Gastroesophageal sphincter (tissue), 4 donors: Measurements from ENCODE around the gene PRKN. TPM values are rescaled to one million over a fixed set of nuclear protein-coding genes. Genes with fewer than 3 reads are reported as not detected.
"Not testable (repeated sequence)": the region's sequence is repeated elsewhere in the genome, so short reads cannot be mapped to it uniquely, and the experiment has no call there.

ENCODE experiments used
- ATAC-seq: fragments of 150-250 bp; one replicate; pipeline ENCODE4 v1.9.1; 2016; ENCODE audit warnings: mild to moderate bottlenecking, moderate library complexity
- H3K27ac ChIP-seq, 4 donors: fragments of 200-600 bp; sonication (generic) in 3 of 4; 1 replicate in 3 of 4; 2 replicates in 1 of 4; pipeline ENCODE4 v1.5.1; 2016 to 2019
- H3K27me3 ChIP-seq: fragments of 200-600 bp; sonication (generic); one replicate; pipeline ENCODE4 v1.5.1; 2019
- H3K36me3 ChIP-seq, 2 donors: fragments of 200-600 bp; sonication (generic); one replicate each; pipeline ENCODE4 v1.5.1; 2019; ENCODE audit warnings: control low read depth in 1 of 2
- H3K4me1 ChIP-seq, 3 donors: fragments of 200-600 bp; sonication (generic); 1 replicate in 2 of 3; 2 replicates in 1 of 3; pipeline ENCODE4 v1.5.1; 2016 to 2019; ENCODE audit warnings: control low read depth in 2 of 3
- H3K4me3 ChIP-seq, 2 donors: fragments of 200-600 bp; sonication (generic); one replicate each; pipeline ENCODE4 v1.5.1; 2019; ENCODE audit warnings: mild to moderate bottlenecking in 1 of 2, moderate library complexity in 1 of 2
- H3K9me3 ChIP-seq, 3 donors: fragments of 200-600 bp; sonication (generic); one replicate each; pipeline ENCODE4 v1.5.1; 2017 to 2019; ENCODE audit warnings: control low read depth in 2 of 3
- CTCF ChIP-seq, 4 experiments: fragments of 200-600 bp in 2 of 4; fragments of 450-650 bp in 2 of 4; sonication (generic) in 1 of 4; IDR thresholded peaks; one replicate each; pipeline ENCODE4 v1.5.1; 2017 to 2019; ENCODE audit warnings: antibody characterized with exemption in 4 of 4, mild to moderate bottlenecking in 2 of 4, moderate library complexity in 2 of 4
- EP300 ChIP-seq: sonication (generic); formaldehyde crosslinking; IDR thresholded peaks from one replicate; pipeline ENCODE4 v1.6.1; 2017; ENCODE audit warnings: antibody characterized with exemption, mild to moderate bottlenecking
- POLR2A ChIP-seq, 2 donors: fragments of 450-650 bp; IDR thresholded peaks; one replicate each; pipeline ENCODE4 v1.6.1; 2017; ENCODE audit warnings: antibody characterized with exemption in 2 of 2, mild to moderate bottlenecking in 2 of 2, moderate library complexity in 1 of 2
- POLR2AphosphoS5 ChIP-seq: sonication (generic); formaldehyde crosslinking; IDR thresholded peaks from one replicate; pipeline ENCODE4 v1.6.1; 2017; ENCODE audit warnings: antibody characterized with exemption
- WGBS, 2 donors: methylation state at CpG; one replicate each; pipeline ENCODE4 v1.1.5; 2018; ENCODE audit warnings: low coverage in 1 of 2; 5-methylcytosine and 5-hydroxymethylcytosine counted together
- total RNA-seq, 4 donors: library from RNA; depleted of rRNA; stranded (reverse); fragments of >200 nt; gene quantifications; one replicate each; pipeline ENCODE4 v1.1.0, GENCODE V29; 2016

Gene PRKN
- total RNA-seq, 4 donors from 2014 or later: 8.4 to 58.6 (median 25.8) TPM

GRCh38 chr6:162403031-162403430 lies 324.5 kb downstream of the PRKN start:
- Histone ChIP-seq H3K9me3 (no peaks in the 10 kb centered on the region), H3K27ac (no peak overlapping the region), H3K4me3 (no peak overlapping the region), H3K4me1 (no peaks in the 10 kb centered on the region), H3K27me3 (no peaks in the 10 kb centered on the region), H3K36me3 (no peaks in the 10 kb centered on the region)
- no peak for ATAC-seq
- 90 to 94% methylated on average over 8 to 10 of the region's 11 CpGs for WGBS, 2 donors
- TF ChIP-seq POLR2A (IDR thresholded peaks at IDR 0.05) (no peak), POLR2AphosphoS5 (no peak)

- peaks cover 0 to 4% (median 0%) of the 10 kb centered on the region in 3 donors for H3K4me1 ChIP-seq
- TF ChIP-seq POLR2A (IDR thresholded peaks at IDR 0.05) (no peak), CTCF (IDR thresholded peaks at IDR 0.05) (no peak), POLR2AphosphoS5 (no peak), EP300 (no peak)
- no peaks in the 10 kb centered on the region for H3K36me3 ChIP-seq
- no peak for ATAC-seq
- no peaks in the 10 kb centered on the region for H3K9me3 ChIP-seq
- no peak overlapping the region for H3K4me3 ChIP-seq
- WGBS, 2 donors: no CpG with 5 or more reads among the region's 2 CpGs
- H3K27ac ChIP-seq: no peak overlapping the region
- no peaks in the 10 kb centered on the region for H3K27me3 ChIP-seq
These were observed 332.4 kb downstream of the PRKN start for GRCh38 chr6:162395181-162395580.

- not testable (repeated sequence) for H3K4me1 ChIP-seq, H3K27me3 ChIP-seq, H3K36me3 ChIP-seq, H3K9me3 ChIP-seq, H3K4me3 ChIP-seq, H3K27ac ChIP-seq
- ATAC-seq: peak; percentile 54
- 62 to 72% methylated on average over 20 to 25 of the region's 25 CpGs for WGBS, 2 donors
These were observed 336.4 kb downstream of the PRKN start for GRCh38 chr6:162390961-162391811.

- H3K4me1 ChIP-seq: peaks cover 0 to 4% (median 0%) of the 10 kb centered on the region in 3 donors
- no peak overlapping the region for H3K27ac ChIP-seq
- 88 to 90% methylated on average over 3 of the region's 3 CpGs for WGBS, 2 donors
- no peak overlapping the region for H3K4me3 ChIP-seq
- H3K27me3 ChIP-seq: no peaks in the 10 kb centered on the region
- no peaks in the 10 kb centered on the region for H3K36me3 ChIP-seq
- TF ChIP-seq POLR2A (IDR thresholded peaks at IDR 0.05): no peak
- TF ChIP-seq POLR2AphosphoS5: no peak
- TF ChIP-seq EP300: no peak
- TF ChIP-seq CTCF (IDR thresholded peaks at IDR 0.05): no peak
- ATAC-seq: no peak
- no peaks in the 10 kb centered on the region for H3K9me3 ChIP-seq
These were observed 338.1 kb downstream of the PRKN start for GRCh38 chr6:162389343-162390085.

- no CpG with 5 or more reads among the region's 2 CpGs for WGBS, 2 donors
- no peak overlapping the region for H3K4me3 ChIP-seq
- H3K9me3 ChIP-seq: no peaks in the 10 kb centered on the region
- H3K27ac ChIP-seq: no peak overlapping the region
- no peak for ATAC-seq
- H3K27me3 ChIP-seq: no peaks in the 10 kb centered on the region
- TF ChIP-seq CTCF (IDR thresholded peaks at IDR 0.05) (no peak), POLR2A (IDR thresholded peaks at IDR 0.05) (no peak), EP300 (no peak), POLR2AphosphoS5 (no peak)
- peaks cover 0 to 4% (median 0%) of the 10 kb centered on the region in 3 donors for H3K4me1 ChIP-seq
- no peaks in the 10 kb centered on the region for H3K36me3 ChIP-seq
These were observed 339.2 kb downstream of the PRKN start for GRCh38 chr6:162388383-162388777.
